GM12878 (cell line): Measurements from ENCODE around the gene GLA. TPM values are rescaled to one million over a fixed set of nuclear protein-coding genes. Genes with fewer than 3 reads are reported as not detected.

Source experiments
- BCL11A ChIP-seq: IDR thresholded peaks from 2 replicates; pipeline ENCODE4 v1.6.1; 2011; ENCODE audit warnings: low read depth, low read length
- BCL3 ChIP-seq: IDR thresholded peaks from 2 replicates; pipeline ENCODE4 v1.6.1; 2011; ENCODE audit warnings: borderline replicate concordance, low read depth, mild to moderate bottlenecking, moderate library complexity, low read length; ENCODE audit not compliant: insufficient read depth, poor library complexity, severe bottlenecking
- CUX1 ChIP-seq: IDR thresholded peaks from 2 replicates; pipeline ENCODE4 v1.6.1; 2012; ENCODE audit warnings: improper control_type of control experiment, low read depth, low read length; ENCODE audit not compliant: insufficient replicate concordance
- IKZF1 ChIP-seq: fragments of 450-650 bp; conservative IDR thresholded peaks from 2 replicates; pipeline ENCODE4 v1.6.1; 2017; ENCODE audit warnings: antibody characterized with exemption, mild to moderate bottlenecking
- IRF3 ChIP-seq: fragments of 450-650 bp; IDR thresholded peaks from 2 replicates; pipeline ENCODE4 v1.6.1; 2014; ENCODE audit warnings: mild to moderate bottlenecking
- KDM1A ChIP-seq: fragments of 200-600 bp; sonication (generic); IDR thresholded peaks from 2 replicates; pipeline ENCODE4 v1.6.1; 2016; ENCODE audit warnings: borderline replicate concordance
- MAX ChIP-seq: IDR thresholded peaks from 2 replicates; pipeline ENCODE4 v1.6.1; 2012; ENCODE audit warnings: low read depth, low read length, improper control_type of control experiment
- MEF2A ChIP-seq: IDR thresholded peaks from 2 replicates; pipeline ENCODE4 v1.6.1; 2011; ENCODE audit warnings: low read depth, mild to moderate bottlenecking, low read length, moderate library complexity; ENCODE audit not compliant: insufficient read depth
- NBN ChIP-seq: fragments of 450-650 bp; IDR thresholded peaks from 2 replicates; pipeline ENCODE4 v1.6.1; 2016
- PBX3 ChIP-seq: IDR thresholded peaks from 2 replicates; pipeline ENCODE4 v1.6.1; 2011; ENCODE audit warnings: mild to moderate bottlenecking, low read depth, low read length, moderate library complexity; ENCODE audit not compliant: insufficient replicate concordance
- POLR2AphosphoS2 ChIP-seq: IDR thresholded peaks from 2 replicates; pipeline ENCODE4 v1.6.1; 2011; ENCODE audit warnings: low read depth, mild to moderate bottlenecking, low read length, improper control_type of control experiment, moderate library complexity
- SRF ChIP-seq, 2 experiments: IDR thresholded peaks; 2 replicates each; pipeline ENCODE4 v1.6.1; 2011; ENCODE audit warnings: low read depth in 2 of 2, low read length in 2 of 2, mild to moderate bottlenecking in 1 of 2, moderate library complexity in 1 of 2
- STAT3 ChIP-seq: IDR thresholded peaks from 2 replicates; pipeline ENCODE4 v1.6.1; 2011; ENCODE audit warnings: low read depth, low read length, improper control_type of control experiment
- TBL1XR1 ChIP-seq: IDR thresholded peaks from 2 replicates; pipeline ENCODE4 v1.6.1; 2012; ENCODE audit warnings: low read depth, low read length, improper control_type of control experiment
- ZBTB40 ChIP-seq: fragments of 450-650 bp; IDR thresholded peaks from 2 replicates; pipeline ENCODE4 v1.6.1; 2016; ENCODE audit warnings: mild to moderate bottlenecking, moderate library complexity, borderline replicate concordance
- polyA plus RNA-seq, 11 experiments: library from polyadenylated mRNA; depleted of rRNA in 4 of 11; unstranded in 6 of 11; stranded (reverse) in 5 of 11; fragments of >200 nt; fragmentation: Nextera tagmentation in 4 of 11; fragmentation: Illumina TruSeq in 1 of 11; extraction: Ambion mirVana in 4 of 11; extraction: Trizol in 1 of 11; gene quantifications; 1 replicate in 1 of 11; 2 replicates in 10 of 11; pipeline versions ENCODE4 v1.2.1 to v1.2.3, GENCODE V29; 2011 to 2016; ENCODE audit warnings: inconsistent platforms in 2 of 11, missing spikeins in 2 of 11, low read depth in 1 of 11
- total RNA-seq, 4 experiments: library from RNA; depleted of rRNA in 3 of 4; stranded (reverse); fragments of >200 nt in 3 of 4; fragmentation: Illumina TruSeq in 1 of 4; extraction: Trizol in 1 of 4; gene quantifications; 2 replicates each; pipeline versions ENCODE4 v1.2.1 to v1.2.3, GENCODE V29; 2013 to 2021

GLA gene
- total and polyA plus RNA-seq, 10 of the 15 experiments (the other 5 are each of a cell fraction or from before 2014, with no cell fraction given) = 23.8 to 66.4 (median 29.1) TPM

- TF ChIP-seq ZBTB40 (peak; percentile 74), MAX (peak; percentile 77), POLR2AphosphoS2 (peak; percentile 69; the same call in 1 of the 2 replicates), NBN (no peak), IKZF1 (peak; percentile 40), SRF (IDR thresholded peaks at IDR 0.05; ENCODE audit: low read depth in 2 of 2, low read length in 2 of 2) (no peak), TBL1XR1 (no peak), PBX3 (no peak), IRF3 (no peak), KDM1A (no peak), MEF2A (no peak), STAT3 (no peak), CUX1 (no peak), BCL3 (peak; percentile 66), BCL11A (no peak)
These were observed 59.1 kb downstream of the GLA start, which contains the start of gene TIMM8A (continued) for GRCh38 chrX:101348452-101349192.
